HCT116 (cell line): ENCODE data around the gene TLE3. TPM values are rescaled to one million over a fixed set of nuclear protein-coding genes. Genes with fewer than 3 reads are reported as not detected.

ENCODE experiments used
- EZH2 ChIP-seq: fragments of 200-600 bp; sonication (generic); IDR thresholded peaks from 2 replicates; pipeline ENCODE4 v1.6.1; 2017; ENCODE audit warnings: antibody characterized with exemption, mixed run types
- MAX ChIP-seq: IDR thresholded peaks from 2 replicates; pipeline ENCODE4 v1.6.1; 2012
- YY1 ChIP-seq: IDR thresholded peaks from 2 replicates; pipeline ENCODE4 v1.6.1; 2011; ENCODE audit warnings: low read length, low read depth, moderate library complexity, mild to moderate bottlenecking; ENCODE audit not compliant: insufficient replicate concordance; ENCODE audit errors: extremely low read depth
- ZBTB33 ChIP-seq: IDR thresholded peaks from 2 replicates; pipeline ENCODE4 v1.6.1; 2011; ENCODE audit warnings: mild to moderate bottlenecking, low read length, moderate library complexity; ENCODE audit not compliant: insufficient replicate concordance; ENCODE audit errors: extremely low read depth
- total RNA-seq: library from RNA; stranded (reverse); gene quantifications from one replicate; pipeline ENCODE4 v1.2.1, GENCODE V29; 2021; ENCODE audit not compliant: unreplicated experiment
- TF ChIP-seq, protein P1 (sequence below): IDR thresholded peaks from 2 replicates; pipeline ENCODE4 v1.6.1; 2012; ENCODE audit warnings: low read depth

TLE3 gene
- total RNA-seq, 1 experiment from 2014 or later = 53.9 TPM

DNA sequence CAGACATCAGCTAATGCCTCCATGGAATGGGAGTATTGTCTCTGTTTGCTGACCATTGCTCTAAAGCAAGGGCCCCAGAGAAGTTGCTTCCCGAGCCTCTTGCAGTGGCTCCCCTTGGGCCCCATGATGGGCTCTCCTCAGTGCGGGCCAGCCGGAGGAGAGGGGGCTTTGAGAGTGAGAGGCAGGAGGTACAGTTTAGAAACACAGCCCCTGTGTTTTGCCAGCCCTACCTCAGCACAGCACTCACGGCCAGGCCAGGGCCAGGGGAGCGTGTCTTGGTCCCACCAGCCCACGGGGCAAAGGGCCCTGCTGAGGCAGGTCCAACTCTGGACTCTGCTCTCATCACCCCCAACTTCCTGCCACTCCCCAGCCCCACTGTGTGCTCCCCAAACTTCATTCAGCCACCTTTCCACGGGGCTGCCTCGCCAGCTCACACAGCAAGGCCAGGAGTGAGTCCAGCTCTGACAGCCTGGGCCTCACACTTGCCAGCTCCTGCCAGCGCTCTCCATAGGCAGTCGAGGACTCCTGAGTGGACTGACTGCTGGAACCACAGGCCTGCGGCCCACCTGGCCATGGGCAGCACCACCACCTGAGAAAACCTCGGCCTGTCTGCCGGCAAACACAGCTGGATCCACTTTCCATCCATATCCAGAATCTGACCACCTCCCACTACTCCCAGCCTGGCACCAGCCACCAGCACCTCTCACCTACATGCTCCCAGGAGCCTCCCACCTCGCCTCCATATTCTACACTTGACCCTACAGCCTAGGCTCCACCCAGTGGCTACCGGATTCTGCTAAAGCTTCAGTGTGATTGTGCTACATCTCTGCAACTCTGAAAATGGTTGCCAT lies 99.0 kb downstream of the TLE3 start (continued):
- TF ChIP-seq, protein P1, sequence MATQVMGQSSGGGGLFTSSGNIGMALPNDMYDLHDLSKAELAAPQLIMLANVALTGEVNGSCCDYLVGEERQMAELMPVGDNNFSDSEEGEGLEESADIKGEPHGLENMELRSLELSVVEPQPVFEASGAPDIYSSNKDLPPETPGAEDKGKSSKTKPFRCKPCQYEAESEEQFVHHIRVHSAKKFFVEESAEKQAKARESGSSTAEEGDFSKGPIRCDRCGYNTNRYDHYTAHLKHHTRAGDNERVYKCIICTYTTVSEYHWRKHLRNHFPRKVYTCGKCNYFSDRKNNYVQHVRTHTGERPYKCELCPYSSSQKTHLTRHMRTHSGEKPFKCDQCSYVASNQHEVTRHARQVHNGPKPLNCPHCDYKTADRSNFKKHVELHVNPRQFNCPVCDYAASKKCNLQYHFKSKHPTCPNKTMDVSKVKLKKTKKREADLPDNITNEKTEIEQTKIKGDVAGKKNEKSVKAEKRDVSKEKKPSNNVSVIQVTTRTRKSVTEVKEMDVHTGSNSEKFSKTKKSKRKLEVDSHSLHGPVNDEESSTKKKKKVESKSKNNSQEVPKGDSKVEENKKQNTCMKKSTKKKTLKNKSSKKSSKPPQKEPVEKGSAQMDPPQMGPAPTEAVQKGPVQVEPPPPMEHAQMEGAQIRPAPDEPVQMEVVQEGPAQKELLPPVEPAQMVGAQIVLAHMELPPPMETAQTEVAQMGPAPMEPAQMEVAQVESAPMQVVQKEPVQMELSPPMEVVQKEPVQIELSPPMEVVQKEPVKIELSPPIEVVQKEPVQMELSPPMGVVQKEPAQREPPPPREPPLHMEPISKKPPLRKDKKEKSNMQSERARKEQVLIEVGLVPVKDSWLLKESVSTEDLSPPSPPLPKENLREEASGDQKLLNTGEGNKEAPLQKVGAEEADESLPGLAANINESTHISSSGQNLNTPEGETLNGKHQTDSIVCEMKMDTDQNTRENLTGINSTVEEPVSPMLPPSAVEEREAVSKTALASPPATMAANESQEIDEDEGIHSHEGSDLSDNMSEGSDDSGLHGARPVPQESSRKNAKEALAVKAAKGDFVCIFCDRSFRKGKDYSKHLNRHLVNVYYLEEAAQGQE = no peak
- no peak for TF ChIP-seq ZBTB33
- no peak for TF ChIP-seq YY1
- TF ChIP-seq MAX = no peak
- no peak for TF ChIP-seq EZH2
